Kasumi-1 (cell line): ENCODE data around the gene PTGFRN.

Experiments
- DNase-seq, 2 experiments: peaks; one replicate each; lab custom pipeline; 2025; lab: John Stamatoyannopoulos, UW

PTGFRN gene

DNA sequence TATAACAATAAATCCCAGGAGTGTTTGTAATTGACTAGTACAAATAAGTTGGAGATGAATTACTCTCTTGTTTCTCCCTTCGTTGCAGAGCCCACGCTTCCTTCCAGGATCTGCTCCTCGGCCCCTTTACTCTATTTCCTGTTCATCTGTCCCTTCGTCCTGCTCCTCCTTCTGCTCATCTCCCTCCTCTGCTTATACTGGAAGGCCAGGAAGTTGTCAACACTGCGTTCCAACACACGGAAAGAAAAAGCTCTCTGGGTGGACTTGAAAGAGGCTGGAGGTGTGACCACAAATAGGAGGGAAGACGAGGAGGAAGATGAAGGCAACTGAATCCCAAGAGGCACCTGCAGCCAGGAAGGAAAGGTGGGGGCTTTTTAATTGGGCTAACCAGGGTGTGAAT lies 124.1 kb downstream of the PTGFRN start:
- DNase-seq, result no peak

DNA sequence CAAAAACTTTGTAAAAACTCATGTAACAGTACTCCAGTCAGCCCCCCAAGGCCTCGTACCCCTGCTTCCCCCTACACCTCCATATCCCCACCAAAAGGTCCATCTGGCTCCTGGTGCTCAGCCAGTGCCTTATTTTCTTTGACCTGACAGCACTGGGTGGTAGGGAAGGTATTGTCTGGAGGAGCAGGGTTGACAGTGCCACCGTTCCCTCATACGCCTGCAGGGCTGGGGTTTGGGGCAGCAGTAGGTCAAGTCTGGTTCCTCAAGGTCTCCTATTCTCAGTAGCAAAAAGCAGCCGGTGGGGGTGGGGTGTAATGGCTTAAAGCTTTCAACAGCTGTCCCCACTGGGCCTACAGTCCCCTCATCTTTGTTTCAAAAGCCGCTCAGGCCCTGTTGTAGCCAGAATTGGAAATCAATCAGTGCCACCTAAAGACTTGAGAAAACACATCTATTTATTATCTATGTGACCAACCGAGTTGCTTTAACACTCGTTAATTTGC lies 125.1 kb downstream of the PTGFRN start:
- DNase-seq, result no peak

DNA sequence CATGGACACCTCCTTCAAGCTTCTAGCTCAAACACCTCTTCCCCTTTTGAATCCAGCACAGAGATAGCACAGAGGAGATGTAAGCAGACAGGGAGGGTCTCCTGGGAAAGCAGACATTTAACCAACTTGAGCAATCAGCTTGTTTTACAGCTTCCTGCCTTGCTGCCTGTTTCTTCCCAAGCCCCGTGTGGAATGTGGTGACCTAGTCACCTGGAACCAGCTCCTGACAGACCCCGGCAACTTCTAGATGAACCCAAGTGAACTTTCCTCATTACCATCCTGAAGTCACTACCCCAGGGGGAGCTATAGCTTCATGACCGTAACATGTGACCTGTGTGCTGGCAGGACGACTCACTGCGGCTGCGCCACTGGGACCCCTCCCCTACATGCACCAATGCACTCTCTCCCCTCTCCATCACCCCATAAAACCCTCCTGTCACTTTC lies 126.3 kb downstream of the PTGFRN start:
- no peak for DNase-seq

GRCh38 chr1:117037802-117038201 lies 128.1 kb downstream of the PTGFRN start:
- no peak for DNase-seq

GRCh38 chr1:117038236-117038635 lies 128.5 kb downstream of the PTGFRN start:
- no peak for DNase-seq
